Endometrial microvascular endothelial cells (primary cell): ENCODE measurements around the gene C7orf25. TPM values are rescaled to one million over a fixed set of nuclear protein-coding genes. Genes with fewer than 3 reads are reported as not detected.
"Not testable (repeated sequence)": the region's sequence is repeated elsewhere in the genome, so short reads cannot be mapped to it uniquely, and the experiment has no call there.

Source experiments
- in situ Hi-C: cut with HindIII; loops from 2 replicates; pipeline ENCODE4 v1.10.0; 2017; ENCODE audit warnings: low sequenced_read_pairs, low pct_unique_long_range_greater_than_20kb; ENCODE audit errors: inconsistent ontology term
- total RNA-seq: library from RNA; depleted of rRNA; stranded (reverse); fragments of >200 nt; gene quantifications from one replicate; pipeline ENCODE4 v1.2.3, GENCODE V29; 2015; ENCODE audit errors: inconsistent ontology term

C7orf25 gene
- total RNA-seq, 1 donor from 2014 or later: 18.6 TPM

DNA sequence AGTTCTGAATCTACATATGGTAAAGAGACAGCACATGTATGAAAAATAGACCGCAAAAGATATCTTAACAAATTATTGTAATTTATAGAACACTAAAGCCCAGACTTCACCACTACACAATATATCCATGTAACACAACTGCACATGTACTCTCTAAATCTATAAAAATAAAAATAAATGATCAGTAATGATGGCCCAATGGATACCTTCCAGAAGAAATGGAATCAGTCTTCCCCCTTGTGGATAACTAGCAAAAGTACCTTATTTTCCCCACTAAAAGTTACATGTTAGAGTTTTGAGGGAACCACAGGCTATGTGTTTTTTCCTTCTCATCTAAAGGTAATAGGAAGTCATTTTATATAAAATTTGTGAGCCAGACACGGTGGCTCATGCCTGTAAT lies 25.7 kb downstream of the C7orf25 start:
- in situ Hi-C loops: no loop called here

DNA sequence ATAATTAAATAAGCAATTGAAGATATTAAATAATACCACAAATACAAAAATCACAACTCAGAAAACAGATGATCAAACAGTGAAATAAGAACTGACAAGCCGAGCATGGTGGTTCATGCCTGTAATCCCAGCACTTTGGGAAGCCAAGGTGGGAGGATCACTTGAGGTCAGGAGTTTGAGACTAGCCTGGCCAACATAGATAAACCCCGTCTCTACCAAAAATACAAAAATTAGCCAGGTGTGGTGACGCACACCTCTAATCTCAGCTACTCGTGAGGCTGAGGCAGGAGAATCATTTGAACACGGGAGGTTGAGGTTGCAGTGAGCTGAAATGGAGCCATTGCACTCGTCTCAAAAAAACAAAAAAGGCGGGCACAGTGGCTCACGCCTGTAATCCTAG lies 26.7 kb downstream of the C7orf25 start:
- in situ Hi-C loops: not testable (repeated sequence)

DNA sequence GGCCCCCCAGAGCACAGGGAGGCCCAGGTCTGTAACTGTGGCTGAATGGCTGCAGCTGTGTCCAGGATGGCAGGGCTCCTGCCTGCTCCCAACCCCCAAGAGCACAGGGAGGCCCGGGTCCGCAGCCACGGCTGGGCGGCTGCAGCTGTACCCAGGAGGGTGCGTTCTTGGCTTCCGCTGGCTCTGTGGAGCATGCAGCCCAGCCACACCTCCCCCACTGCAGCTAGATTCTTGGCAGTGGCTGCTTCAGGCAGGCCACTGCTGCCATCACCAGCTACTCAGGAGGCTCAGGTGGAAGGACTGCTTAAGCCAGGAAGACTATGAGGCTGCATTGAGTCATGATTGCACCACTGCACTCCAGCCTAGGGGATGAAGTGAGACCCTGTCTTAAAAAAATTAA lies 27.9 kb downstream of the C7orf25 start:
- in situ Hi-C loops: no loop called here

DNA sequence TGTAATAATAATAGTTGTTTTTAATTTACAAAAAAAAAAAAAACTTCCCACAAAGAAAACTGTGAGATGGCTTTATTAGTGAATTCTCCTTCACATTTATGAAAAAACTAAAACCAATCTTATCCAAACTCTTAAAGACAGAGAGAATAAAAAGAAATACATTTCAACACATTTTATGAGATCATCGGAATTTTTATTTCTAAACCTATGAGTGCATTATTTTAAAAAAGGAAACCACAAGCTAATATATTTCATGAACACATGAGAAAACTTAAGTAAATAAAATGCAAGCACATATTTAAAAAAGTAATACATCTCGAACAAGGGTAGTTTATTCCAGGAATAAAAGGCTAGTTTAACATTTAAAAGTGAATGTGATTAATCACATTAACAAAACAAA lies 31.5 kb downstream of the C7orf25 start:
- in situ Hi-C loops: no loop called here

DNA sequence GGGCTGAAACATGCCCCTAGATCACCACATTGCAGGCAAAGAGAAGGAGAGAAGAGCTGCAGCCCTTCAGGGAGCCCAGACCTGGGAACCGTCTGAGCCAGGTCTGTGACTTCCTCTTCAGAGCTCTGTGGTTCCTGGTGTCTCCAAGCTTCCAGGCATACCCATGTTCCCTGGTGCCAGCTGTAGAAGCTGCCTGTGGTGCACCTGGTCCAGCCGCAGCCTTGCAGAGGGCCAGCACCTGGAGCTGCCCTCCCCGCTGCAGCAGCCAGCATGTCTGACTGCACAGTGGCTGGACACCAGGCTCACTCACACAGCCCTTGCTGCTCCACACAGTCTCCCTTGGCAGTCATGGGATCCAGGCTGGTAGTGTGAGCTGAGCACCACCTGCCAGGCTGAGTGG lies 33.6 kb downstream of the C7orf25 start:
- in situ Hi-C loops: no loop called here

DNA sequence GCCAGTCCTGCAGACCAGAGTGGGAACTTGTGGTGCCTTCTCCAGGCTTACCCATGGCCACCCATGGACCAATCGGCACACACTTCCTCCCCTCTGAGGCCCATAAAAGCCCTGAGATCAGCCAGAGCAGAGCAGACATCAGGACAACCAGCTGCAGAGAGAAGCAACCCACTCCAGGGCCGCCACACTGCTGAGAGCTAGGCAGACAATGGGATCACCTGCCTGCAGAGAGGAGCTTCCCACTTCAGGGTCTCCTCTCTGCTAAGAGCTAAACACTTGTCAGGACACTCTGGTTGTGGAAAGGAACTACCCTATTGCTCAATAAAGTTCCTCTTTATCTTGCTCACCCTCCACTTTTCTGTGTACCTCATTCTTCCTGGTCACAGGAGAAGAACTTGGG lies 34.0 kb downstream of the C7orf25 start:
- in situ Hi-C loops: no loop called here

DNA sequence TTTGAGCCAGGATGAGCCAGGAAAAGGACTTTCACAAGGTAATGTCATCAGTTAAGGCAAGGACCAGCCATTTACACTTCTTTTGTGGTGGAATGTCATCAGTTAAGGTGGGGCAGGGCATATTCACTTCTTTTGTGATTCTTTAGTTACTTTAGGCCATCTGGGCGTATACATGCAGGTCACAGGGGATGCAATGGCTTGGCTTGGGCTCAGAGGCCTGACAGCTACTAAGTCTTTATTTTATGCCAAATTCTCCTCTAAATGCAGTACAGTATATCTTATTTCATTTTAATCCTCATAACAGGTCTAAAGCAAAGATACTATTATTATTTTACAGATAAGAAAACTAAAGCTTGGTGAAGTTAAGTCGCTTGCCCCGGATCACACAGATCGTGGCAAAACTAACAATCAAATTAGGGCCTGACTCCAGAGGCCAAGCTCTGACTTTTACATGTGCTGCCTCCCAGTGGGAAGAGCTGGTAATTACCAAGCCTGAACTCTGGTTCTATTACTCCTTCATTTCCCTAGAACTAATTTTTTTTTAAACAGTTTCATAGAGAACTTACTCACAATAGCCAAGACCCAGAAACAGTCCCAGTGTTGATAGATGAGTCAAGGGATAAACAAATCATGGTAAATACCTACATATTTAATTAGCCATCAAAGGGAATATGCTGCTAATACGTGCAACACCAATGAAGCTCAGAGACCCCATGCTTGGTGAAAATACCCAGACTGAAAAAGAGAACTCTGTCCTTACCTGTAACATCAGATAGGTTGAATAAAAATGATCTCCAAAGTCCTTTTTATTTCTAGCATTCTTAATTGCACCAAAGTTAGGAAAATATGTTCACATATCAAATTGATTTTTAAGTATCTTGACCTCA lies 35.4 kb downstream of the C7orf25 start:
- in situ Hi-C loops: no loop called here

DNA sequence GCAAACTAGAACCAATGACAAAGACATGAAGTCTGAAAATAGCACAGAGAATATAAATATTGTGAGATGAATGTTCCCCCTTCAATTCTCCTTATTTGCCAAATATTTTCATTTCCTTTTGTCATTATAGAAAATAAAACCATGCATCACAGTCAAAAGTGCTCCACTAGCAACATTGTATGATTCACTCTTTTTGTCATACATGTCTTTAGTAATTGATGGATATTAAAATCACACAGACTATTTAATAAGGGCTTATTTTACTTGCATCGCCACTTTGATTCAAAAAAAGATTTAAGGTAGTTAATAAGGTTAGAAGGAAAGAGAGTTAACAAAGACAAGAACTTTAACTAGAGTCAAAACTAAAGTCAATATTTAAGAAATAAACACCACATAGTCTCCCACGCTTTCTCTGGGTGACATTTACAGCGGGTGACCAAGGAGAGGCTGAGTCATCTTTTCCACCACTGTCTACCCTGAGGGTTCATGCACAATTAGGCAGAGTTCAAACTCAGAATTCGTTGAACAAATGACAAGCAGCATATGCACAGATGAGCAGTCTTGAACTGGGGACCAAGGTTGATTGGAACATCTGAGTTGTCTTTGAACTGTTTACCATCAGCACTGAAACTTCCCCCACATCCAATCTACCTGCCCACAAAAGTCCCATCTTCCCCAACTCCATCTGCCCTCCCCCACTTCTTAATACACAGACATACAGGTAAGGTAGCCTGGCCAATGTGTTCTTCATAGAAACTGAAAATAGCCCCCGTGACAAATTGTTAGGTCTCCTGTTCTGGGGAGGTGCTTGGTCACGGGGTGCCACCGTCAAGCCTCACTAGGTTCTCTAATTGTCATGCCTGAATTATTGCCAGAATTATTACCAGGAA lies 42.5 kb downstream of the C7orf25 start:
- in situ Hi-C loops: no loop called here

DNA sequence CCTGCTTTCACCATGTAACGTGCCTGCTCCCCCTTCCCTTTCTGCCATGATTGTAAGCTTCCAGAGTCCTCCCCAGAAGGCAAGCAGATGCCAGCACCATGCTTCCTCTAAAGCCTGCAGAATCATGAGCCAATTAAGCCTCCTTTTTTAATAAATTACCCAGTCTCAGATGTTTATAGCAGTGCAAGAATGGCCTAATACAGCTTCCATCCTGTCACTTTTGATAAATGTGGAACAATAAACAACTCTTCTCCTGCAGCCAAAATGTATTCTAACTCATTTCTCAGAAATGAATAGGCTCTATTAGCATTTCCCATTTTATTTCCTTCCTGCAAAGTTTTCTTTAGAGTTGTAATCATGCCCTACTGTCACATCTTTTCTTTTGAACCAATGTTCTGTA lies 43.4 kb downstream of the C7orf25 start:
- in situ Hi-C loops: no loop called here

Other genes starting within 250 kb of the C7orf25 start
- 168 TPM for gene PSMA2, start 20.1 kb upstream of the C7orf25 start, total RNA-seq
- gene MRPL32, start 20.3 kb upstream of the C7orf25 start, total RNA-seq: 89.2 TPM
- gene HECW1, start 200.6 kb upstream of the C7orf25 start, total RNA-seq: not detected